GM12892 (cell line): ENCODE data around the gene LAMB1.

Experiments
- POLR2A ChIP-seq: IDR thresholded peaks from 2 replicates; pipeline ENCODE4 v1.6.1; 2011; ENCODE audit warnings: low read depth, low read length, control low read depth
- POLR2AphosphoS5 ChIP-seq: IDR thresholded peaks from 2 replicates; pipeline ENCODE4 v1.6.1; 2011; ENCODE audit warnings: low read depth, low read length, control low read depth

DNA sequence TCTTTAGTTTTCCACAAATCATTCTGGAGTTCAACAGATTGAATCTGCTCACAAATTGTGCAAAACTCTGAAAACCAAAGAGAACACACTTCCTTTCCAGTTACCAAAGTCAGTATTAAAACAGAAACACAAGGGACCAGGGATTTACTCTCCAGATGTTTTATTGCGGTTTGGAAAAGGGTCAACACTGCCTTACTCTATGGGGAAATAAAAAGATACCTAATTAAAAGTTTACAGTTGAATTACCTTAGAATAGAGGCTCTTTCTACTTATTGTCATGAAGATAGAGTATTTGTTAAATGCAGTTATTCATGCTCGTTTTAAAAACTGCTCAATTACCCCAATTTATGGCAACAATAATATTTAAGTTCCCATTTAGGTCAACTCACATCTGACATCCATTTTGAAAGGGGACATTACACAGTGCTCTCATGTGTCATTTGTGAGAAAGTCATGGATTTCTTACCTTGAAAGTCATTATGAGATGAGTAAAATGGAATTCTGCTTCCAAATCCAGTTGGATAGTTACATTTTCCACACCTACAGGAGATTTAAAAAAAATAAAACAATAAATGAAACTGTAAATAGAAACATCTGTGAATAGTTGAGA lies 8.4 kb downstream of the LAMB1 start:
- no peak for TF ChIP-seq POLR2A
- no peak for TF ChIP-seq POLR2AphosphoS5
